Measurements from ENCODE around the gene NEK5.
"Not testable (repeated sequence)": the region's sequence is repeated elsewhere in the genome, so short reads cannot be mapped to it uniquely, and the experiment has no call there.

NEK5 gene, protein sequence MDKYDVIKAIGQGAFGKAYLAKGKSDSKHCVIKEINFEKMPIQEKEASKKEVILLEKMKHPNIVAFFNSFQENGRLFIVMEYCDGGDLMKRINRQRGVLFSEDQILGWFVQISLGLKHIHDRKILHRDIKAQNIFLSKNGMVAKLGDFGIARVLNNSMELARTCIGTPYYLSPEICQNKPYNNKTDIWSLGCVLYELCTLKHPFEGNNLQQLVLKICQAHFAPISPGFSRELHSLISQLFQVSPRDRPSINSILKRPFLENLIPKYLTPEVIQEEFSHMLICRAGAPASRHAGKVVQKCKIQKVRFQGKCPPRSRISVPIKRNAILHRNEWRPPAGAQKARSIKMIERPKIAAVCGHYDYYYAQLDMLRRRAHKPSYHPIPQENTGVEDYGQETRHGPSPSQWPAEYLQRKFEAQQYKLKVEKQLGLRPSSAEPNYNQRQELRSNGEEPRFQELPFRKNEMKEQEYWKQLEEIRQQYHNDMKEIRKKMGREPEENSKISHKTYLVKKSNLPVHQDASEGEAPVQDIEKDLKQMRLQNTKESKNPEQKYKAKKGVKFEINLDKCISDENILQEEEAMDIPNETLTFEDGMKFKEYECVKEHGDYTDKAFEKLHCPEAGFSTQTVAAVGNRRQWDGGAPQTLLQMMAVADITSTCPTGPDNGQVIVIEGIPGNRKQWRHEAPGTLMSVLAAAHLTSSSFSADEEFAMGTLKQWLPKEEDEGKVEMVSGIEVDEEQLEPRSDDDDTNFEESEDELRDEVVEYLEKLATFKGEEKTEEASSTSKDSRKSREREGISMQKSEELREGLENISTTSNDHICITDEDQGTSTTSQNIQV
- total RNA-seq: 0.06 to 0.09 reads per million in 2 experiments

DNA sequence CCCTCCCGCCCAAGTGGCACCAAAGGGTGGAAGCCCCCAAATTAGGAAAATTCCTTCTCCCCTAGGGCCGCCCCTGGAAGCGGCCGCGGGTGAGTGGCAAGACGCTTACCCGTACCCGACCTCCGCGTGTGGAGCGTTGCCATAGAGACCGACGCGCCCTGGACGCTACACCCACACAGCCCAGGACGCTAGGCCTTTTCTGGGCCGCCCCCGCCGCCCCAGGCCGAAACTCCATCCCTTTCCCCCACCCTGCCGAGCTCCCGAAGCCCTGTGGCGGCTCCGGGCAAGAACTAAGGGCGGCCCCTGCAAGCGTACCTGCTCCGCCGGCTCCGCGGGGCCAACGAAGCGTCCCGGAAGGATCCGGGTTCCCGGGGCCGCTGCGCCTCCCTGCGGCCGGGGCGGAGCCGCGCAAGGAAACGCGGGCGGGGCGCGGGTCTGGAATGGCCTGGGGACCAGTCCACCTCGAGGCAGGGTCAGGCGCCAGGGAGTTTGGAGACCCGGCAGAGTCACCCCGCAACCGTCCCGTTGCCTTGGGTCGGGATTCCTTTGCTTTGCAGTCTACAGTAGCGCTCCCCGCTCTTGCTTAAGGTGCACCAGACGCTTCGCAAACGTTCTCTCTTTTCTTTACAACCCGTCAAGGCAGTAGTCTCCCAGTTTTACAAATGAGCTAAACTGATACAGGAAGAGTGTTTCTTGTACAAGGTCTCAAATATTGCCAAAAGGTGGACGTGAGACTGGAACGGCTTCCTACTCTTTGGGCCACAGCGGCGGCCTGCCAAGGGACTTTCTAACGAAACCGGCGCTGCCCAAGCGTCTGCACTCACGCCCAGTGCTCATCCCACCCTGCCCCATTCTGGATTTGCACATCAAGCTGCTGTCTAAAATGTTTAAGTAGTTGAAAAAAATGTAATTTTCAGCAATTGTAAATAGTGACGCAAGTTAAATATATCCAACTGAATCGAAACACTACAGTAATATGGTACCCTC is at the start of gene NEK5:
Gene NEK5, minus strand, starts transcription at position 360 of the 987 bp plus-strand sequence. CDS start 1,591 bp downstream, outside the sequence.
- DNase-seq (ENCODE audit: low read depth): peak; percentile 28

DNA sequence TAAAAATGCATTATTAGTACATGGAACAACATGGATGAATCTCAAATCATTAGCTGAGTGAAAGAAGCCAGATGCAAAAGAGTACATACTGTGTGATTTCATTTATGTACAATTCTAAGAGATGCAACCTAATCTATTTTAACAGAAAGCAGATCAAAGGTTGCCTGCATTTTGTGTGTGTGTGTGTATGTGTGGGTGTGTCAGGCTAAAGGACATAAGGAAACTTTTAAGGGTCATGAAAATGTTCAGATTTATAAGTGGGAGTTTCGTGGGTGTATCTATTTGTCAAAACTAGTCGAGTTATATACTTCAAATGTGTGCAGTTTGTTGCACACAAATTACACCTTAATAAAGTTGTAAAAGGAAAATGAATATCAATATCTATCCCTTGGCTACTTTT is 48.4 kb upstream of the NEK5 start:
- DNase-seq (ENCODE audit: low read depth): no peak

DNA sequence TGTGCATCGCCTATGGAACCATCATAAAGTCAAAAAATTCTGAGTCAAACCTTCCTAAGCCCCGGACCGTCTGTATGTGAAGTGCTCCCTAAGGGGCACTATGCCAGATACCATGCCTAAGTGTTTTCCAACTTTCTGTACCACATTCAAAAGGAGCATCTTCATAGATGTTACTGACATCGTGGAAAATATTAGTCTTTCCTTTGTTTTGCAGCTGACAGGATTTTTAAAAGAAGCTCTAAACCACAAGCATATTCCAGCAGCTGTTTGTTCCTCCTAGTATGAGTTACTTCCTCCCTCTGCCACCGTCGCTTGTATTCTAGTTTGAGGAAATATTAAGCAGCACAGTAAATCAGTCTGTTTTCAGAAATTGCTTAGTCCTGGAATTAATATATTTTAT is 45.1 kb upstream of the NEK5 start:
- not testable (repeated sequence) for DNase-seq (ENCODE audit: low read depth)

DNA sequence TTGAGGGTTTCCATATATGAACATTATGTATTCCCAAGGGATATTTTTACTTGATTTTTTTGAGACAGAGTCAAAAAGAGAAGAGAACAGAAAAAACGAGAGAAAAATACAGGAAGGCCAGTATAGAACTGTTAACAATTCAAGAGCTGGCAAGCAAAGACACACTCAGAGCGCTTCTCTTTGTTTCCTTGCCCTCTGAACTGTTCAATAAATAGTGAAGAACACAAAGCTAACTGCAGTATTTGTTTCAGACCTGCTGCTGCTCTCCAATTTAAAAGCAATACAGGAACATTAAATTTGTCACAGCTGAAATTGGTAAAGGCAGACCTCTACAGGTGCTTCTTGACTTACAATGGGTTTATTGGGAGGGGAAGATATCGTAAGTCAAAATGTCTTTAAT is 44.5 kb upstream of the NEK5 start:
- DNase-seq (ENCODE audit: low read depth): no peak

DNA sequence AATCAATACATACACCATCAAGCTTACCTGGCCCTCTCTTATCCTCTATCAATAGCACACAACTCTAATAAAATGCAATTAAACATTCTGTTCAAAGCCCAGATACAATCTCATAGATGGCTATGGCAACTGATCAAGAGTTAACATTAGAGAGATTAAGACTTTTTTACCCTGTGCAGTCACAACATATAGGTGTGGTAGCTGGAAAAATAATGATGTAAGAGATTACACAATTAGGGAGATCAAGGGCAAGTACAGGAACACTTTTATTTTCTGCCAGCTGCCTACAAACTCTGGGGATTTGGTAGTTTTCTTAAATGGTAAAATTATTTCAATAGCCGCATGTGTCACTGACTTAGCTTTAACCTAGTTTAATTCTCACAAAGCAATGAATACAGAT is 42.8 kb upstream of the NEK5 start:
- DNase-seq (ENCODE audit: low read depth): not testable (repeated sequence)

DNA sequence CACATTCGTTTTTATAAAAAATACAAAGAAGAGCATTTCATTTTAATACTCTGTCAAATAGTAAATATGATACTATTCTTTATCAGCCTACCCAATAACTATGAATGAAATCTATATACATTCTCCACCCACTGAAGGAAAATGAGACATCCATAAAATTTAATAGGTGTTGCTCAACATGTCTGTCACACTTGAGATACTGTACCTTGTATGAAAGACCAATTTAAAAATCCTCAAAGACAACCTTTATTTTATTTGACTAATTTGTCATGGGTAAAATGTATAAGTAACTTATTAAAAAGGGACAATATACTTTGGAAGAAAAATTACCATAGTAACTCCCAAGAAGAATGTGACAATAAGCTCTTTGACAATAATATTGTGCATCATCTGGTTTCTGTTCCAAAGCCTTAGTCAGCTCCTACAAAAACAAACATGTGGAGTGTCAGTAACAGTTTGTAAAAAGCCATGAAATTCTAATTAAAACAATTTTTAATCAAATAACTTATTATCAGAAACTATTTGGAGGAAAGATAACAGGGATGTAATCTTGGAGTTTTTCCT is 42.0 kb upstream of the NEK5 start:
- not testable (repeated sequence) for DNase-seq (ENCODE audit: low read depth)

DNA sequence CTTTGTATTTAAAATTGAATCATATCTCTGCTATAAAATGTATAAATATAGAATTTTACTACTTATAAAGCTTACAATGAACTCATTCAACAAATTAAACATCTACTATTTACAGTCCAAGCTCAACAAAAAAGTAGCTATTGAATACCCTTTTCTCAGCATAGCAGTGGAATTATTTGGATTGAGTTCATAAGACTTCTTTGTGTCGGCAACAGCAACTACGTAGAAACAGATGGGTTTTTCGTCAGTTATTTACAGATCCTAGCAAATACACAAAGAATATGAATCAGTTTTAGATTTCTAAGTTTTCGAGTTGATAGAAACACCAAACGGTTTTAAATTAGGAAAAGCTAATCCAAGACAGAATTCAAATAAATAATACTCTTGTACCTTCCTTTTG is 41.0 kb upstream of the NEK5 start:
- no peak for DNase-seq (ENCODE audit: low read depth)

DNA sequence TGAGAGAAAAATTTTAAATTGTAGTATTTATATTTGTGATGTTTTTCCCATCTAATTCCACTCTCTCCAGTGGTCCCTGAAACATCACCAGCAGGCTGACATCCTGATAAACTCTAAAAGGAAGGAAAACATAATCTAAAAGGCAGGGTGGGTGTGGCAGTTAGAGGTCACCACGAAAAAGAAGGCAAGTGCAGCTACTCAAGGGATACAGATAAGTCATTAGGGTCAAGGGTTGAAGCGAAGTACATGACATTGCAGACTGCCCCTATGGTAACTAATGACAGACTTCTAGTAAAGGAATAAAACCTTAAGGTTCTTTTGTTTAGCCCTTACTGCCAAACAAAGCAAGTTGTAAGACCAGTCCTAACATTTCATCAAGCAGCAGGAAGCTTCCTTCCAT is 36.5 kb upstream of the NEK5 start:
- DNase-seq (ENCODE audit: low read depth): no peak

DNA sequence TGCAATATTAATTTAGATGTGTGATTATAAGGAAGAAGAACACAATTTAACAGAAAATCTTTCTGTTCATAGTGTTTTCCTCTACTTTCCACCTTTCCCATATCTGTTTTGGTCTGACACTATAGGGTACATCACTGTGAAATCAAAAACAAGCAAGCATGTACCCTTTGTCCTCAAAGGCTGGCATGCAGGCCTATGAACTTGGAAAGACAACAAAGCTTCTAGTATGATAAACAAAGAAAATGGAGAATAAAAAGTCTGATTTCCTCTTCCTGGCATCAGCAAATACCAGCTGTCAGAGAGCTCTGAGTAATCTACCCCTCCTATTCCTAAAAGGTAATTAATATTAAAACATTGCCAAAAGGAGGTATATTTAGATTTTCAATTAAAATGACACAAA is 36.1 kb upstream of the NEK5 start:
- DNase-seq (ENCODE audit: low read depth): no peak

DNA sequence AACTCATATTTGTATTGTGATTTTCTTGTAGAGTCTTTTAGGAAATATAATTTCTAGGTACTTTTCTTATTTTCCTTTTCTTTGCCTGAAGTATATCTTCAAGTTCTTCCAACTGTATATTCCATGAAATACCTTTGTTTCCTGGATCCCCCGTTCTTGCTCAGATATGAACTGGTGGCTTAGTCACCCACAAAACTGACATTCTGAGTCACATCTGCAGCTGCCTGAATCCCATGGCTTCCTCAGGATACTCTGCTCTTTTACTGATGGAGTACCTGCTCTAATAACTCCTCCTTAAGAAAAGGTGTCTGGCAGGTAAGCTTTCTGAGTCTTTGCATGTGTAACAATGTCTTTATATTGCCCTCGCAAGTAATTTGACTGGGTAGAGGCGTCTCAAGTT is 35.0 kb upstream of the NEK5 start:
- not testable (repeated sequence) for DNase-seq (ENCODE audit: low read depth)

DNA sequence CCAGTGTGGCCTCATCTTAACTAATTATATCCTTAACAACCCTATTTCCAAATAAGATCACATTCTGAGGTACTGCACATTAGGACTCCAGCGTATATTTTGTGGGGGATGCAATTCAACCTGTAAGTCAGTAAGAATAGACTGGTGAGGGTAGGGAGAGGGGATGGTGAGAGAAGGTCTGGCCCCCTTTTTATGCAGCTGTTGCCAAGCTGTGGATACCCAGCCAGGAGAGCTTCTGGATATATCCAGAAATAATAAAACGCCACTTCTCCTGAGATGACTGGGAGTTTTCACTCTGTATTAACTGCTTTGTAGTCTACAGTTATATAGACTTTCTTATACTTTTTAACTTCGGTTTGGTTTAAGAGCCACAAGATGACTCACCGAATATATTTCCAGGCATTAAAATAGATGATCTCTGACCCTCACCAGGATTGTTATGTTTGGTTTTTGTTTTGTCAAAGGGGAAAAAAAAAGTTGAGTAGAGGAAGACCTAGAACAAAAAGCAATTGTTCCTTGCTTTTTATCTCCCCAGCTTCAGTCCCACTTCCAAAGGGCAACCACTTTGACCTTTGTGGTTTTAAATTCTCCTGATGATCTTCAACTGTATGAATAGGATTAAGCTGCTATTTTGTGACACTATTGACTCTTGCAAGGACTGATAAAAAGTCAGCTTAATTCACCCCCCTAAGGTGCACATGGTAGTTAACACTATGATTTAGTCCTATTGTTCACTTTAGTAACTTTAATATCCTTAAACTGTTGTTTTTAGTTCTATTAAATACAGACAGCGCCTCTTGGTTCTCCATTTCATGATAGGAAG is 33.6 kb upstream of the NEK5 start:
- no peak for DNase-seq (ENCODE audit: low read depth)

DNA sequence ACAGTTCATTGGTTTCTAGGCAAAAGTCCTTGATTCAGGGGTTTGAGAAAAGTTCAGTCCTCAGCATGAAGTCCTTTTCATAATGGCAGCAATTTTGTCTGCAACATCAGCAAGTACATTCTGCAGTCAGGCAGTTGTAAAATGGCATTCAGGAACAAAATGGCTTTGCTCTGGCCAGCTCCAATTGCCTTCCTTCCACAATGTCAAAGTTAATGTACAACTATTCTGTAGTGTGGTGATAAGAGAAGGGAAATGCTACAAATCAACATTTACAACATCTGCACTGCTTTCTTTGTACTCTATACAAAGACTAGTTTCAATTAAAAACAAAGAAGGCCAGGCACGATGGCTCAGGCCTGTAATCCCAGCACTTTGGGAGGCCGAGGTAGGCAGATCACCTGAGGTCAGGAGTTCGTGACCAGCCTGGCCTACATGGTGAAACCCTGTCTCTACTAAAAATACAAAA is 32.3 kb upstream of the NEK5 start:
- DNase-seq (ENCODE audit: low read depth): no peak

DNA sequence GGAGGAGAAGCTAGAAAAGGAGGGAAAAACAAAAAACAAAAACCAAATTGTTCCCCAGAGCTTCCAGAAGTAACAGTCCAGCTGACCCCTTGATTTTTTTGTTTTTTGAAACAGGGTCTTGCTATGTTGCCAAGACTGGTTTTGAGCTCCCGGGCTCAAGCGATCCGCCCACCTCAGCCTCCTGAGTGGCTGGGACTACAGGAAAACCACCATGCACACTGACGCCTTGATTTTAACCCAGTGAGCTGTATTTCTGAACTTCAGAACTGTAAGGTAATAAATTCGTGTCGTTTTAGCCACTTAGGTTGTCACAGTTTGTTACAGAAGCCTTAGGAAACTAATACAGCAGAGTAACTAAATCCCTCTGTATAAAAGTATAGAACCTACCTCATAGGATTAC is 31.6 kb upstream of the NEK5 start:
- DNase-seq (ENCODE audit: low read depth): no peak

DNA sequence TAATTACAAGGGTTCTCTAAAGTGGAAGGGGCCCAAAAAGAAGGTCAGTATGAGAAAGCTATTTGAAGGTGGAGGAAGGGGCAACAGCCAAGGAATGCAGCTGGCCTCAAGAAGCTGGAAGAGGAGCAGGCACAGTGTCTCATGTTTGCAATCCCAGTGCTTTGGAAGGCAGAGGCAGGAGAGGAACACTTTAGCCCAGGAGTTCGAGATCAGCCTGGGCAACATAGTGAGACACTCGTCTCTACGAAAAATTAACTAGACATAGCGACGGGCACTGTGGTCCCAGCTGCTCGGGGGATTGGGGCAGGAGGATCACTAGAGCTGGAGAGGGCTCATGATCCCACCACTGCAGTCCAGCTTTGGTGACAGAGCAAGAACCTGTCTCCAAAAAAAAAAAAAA is 31.2 kb upstream of the NEK5 start:
- no peak for DNase-seq (ENCODE audit: low read depth)

DNA sequence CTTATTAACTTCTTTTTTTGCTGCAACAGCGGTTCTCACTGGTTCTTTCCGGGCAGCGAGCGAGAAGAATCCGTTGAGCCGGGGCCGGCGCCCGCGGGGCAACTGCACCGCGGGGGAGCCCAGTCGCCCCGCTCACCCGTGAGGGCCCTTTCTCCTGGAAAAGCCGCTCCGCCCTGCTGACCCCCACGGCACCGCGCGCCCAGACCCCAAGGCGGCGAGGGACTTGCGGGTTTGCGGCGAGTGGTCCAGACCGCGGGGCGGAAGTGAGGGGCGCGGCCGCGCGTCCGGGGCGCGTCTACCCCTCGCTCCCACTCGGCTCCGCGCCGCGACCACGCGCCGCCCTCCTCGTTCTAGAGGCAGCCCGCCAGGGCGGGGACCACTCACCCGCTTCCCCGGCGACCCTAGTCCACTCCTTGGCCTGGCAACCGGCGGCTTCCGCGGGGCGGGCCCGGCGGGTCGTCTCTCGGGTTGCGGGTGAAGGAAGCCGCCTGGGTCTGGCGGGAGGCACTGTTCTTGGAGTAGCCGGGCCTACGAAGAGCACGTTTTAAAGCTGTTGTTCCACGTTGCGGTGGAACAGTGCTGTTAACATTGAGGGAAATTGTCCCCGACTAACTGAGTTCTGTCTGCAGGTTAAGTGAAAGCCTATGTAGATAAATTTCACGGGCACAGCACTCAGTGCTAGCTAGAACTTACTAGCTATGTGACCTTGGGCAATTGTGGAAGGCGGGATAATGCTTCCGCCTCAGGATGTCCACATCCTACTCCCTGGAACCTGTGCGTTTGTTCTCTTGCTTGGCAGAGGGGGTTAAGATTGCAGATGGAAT is 30.5 kb upstream of the NEK5 start, which contains the start of gene NEK3:
Gene NEK3, minus strand, starts transcription at position 439 of the 824 bp plus-strand sequence. CDS start 3,406 bp downstream, outside the sequence.
- DNase-seq (ENCODE audit: low read depth): peak; percentile 14

DNA sequence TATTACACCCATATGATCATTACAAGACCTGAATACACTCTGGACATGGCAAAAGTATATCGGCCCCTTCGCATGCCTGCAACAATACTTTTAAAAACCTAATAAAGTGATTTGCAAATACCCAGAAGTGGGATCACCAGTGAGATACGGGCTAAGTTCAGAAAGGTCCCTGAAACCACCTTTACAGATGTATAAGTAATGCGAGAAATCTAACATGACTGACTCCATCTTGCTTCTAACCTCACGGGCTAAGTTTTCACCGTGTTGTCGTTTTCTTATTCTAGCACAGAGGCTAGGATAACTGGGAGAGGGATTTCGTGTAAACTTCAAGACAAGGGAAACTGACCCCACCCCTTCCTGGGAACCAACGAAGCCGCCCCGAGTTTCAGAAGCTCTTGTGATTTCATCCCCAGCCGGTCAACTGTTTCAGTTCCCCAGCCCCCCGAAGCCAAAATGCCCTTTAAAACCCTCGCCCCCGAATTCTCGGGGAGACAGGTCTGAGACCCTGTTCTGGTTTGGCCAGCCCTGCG is 29.8 kb upstream of the NEK5 start:
- DNase-seq (ENCODE audit: low read depth): no peak

DNA sequence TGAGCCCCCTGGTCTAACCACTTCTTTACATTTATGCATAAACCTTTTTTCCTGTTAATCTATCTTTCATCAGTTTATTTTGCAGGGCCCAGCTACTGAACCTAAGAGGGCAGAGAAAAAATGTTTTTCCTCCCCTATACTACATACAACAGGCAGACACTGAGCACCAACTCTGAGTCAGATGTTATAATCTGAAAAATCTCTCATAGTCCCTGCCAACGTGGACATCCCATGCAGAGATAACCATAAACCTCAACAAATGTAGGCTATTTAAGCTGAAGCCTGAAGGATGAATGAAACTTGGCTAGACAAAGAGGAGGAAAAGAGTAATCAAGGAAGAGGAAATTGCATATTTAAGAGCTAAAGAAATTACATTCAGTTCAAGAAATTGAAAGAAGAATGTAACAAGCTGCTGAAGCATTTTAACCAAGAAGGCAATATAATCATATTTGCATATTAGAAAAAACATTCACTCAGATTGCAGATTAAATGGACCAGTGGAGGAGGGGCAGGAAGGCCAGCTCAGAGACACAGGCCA is 27.9 kb upstream of the NEK5 start:
- DNase-seq (ENCODE audit: low read depth): no peak

DNA sequence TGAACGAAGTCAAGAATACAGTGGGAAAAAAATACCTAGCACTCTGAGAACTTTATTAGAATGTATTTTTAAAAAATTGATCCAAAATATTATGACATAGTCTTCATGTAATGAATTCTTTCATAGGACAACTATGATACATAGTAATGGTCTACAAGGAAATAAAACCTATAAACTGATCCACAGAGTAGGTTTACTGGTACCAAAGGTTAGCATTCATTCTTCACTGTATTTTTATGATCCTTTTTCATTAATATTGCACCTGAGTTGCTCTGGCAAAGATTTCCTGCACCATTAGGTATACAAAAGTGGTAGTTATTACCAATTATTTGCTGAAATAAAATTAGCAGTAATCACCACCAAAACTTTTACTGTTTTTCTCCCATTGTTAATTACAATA is 26.3 kb upstream of the NEK5 start:
- no peak for DNase-seq (ENCODE audit: low read depth)

DNA sequence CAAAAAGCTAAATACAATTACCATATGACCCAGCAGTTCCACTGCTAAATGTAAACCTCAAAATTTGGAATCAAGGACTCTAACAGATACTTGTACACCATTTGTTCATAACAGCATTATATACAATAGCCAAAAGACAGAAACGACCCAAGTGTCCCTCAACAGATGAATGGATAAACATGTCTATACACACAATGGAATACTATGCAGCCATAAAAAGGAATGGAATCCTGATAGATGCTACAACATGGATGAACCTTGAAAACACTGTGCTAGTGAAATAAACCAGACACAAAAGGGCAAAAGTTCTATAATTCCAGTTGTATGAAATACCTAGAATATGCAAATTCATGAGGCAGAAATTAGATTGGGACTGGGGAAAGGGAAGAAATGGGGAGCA is 18.4 kb upstream of the NEK5 start:
- no peak for DNase-seq (ENCODE audit: low read depth)
